A673 (cell line): ENCODE measurements around the gene ITIH5.

Source experiments
- EZH2 ChIP-seq: fragments of 200-600 bp; sonication (generic); IDR thresholded peaks from 2 replicates; pipeline ENCODE4 v1.6.1; 2017; ENCODE audit warnings: borderline replicate concordance, low read depth, mild to moderate bottlenecking, mixed read lengths, antibody characterized with exemption, low read length; ENCODE audit not compliant: poor library complexity, severe bottlenecking
- TF ChIP-seq, protein P1 (sequence below): fragments of 300-800, 200-600 bp; sonication (generic); conservative IDR thresholded peaks from 2 replicates; pipeline ENCODE4 v1.5.1; 2017; ENCODE audit warnings: low read depth, mild to moderate bottlenecking, antibody characterized with exemption, low read length, moderate library complexity, mixed read lengths

DNA sequence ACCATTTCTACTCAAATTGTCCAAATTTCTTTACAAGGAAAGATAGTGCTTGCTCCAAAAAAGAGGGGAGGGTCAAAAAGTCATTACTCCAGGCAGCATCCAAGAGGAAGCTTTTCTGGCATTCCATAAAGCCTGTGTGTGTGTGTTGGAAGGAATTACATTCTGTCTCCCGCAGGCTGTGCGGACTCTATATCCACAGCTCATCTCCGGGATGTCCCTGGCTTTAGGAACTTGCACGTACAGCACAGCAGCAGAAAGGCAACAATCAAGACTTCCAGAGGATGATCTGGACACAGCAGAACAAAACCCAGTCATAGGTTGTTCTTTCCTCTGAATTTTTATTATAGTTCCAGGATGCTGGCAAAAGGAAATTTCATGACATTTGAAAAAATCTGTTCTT, 94.8 kb downstream of the ITIH5 start:
- TF ChIP-seq, protein P1, sequence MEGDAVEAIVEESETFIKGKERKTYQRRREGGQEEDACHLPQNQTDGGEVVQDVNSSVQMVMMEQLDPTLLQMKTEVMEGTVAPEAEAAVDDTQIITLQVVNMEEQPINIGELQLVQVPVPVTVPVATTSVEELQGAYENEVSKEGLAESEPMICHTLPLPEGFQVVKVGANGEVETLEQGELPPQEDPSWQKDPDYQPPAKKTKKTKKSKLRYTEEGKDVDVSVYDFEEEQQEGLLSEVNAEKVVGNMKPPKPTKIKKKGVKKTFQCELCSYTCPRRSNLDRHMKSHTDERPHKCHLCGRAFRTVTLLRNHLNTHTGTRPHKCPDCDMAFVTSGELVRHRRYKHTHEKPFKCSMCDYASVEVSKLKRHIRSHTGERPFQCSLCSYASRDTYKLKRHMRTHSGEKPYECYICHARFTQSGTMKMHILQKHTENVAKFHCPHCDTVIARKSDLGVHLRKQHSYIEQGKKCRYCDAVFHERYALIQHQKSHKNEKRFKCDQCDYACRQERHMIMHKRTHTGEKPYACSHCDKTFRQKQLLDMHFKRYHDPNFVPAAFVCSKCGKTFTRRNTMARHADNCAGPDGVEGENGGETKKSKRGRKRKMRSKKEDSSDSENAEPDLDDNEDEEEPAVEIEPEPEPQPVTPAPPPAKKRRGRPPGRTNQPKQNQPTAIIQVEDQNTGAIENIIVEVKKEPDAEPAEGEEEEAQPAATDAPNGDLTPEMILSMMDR, result no peak
- no peak for TF ChIP-seq EZH2
